DMS114 treated with DMSO at 0.1 percent for 48 hours (cell line): ENCODE data around the gene MROH7.

Experiments
- DNase-seq: peaks from one replicate; lab custom pipeline; 2025; ENCODE audit not compliant: unreplicated experiment; lab: John Stamatoyannopoulos, UW

MROH7 gene

GRCh38 chr1:54723985-54724384 is 82.4 kb downstream of the MROH7 start:
- no peak for DNase-seq

DNA sequence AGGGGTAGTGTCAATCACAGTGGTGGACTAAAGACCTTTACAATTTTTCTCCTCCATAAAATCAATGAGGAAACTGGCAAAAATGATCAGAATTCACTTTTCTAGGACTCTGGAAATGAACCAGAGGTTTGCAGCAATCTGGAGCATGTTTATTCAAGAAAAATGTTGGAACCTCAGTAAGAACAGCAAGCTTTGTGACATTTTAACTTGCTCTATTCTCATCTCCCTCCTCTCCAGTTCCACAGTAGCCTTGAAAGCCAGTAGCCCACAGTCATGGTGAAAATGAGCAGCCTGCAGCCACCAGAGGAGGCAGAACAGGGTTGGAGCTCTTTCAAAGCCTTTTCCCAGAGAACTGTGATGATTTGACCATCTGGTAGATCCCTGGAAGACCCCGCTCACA is 83.2 kb downstream of the MROH7 start:
- DNase-seq = no peak

DNA sequence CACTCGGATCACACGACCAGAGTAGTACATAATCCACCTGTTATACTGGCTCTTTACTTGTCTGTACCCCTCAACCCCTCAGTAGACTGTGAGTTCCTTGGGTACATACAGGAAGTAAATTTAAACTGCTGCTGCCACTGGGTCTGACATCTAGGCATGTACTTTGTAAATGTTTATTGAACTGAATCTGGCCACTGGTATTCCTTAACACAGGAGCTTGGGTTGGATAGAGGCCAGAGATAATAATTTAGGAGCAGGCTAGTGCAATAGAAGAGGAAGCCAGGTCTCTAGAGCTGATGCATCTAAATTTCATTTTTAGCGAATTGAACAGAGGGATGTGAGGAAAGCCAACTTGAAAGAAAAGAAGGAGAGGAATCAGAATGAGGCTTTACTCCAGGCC is 86.4 kb downstream of the MROH7 start:
- DNase-seq = no peak

- DNase-seq = no peak
These were observed 95.1 kb downstream of the MROH7 start for GRCh38 chr1:54736685-54737084.

DNA sequence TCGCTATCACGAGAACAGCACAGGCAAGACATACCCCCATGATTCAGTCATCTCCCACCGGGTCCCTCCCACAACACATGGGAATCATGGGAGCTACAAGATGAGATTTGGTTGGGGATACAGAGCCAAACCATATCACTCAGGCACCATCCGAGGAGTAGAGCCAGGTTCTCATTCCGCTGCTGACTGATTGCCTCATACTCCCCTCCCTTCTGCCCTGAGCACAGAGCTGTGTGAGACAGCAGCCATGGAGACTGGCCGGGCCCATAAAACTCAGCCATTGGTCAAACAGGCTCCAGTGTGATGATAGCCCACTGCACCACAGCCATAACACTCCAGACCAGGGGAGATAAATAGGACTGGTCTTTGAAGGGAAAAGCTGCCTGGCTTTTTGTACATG is 96.7 kb downstream of the MROH7 start:
- DNase-seq = no peak

DNA sequence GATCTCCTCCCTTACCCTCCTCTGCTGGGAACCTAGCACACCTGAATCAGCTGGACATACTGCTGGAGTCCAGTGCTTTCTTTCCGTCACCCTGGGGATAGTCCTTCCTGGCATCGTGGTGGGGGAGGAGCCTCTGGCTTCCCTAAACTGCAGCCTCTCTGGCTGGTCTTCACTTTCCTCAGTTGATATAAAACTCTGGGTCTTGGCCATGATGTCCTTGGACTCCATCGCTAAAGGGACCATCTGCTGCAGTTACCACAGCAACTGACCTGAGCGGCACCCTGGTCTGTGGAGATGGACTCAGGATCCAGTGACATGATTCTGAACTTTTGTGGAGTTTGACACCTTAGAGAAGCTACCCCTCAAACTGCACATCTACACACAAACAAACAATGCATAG is 99.9 kb downstream of the MROH7 start:
- DNase-seq = no peak

DNA sequence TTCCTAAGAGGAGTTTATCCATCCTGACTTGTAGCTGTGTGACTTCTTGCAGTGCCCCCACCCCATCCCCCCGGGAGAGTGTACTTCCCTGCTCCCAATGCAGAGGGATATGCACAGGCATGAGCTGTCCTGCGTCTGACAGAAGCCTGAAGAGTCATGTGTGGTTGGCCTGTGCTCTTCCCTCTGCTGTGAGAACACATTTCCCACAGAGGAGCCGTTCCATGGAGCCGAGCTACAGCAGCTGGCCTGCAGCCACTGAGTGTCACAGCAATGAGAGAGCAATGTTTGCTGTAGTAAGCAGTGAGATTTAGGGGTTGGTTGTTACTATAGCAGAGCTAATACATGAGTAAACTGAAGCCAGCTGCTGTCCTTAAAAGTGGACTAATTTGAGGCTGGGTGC is 100.7 kb downstream of the MROH7 start:
- DNase-seq = no peak

- DNase-seq = no peak
These were observed 102.0 kb downstream of the MROH7 start for GRCh38 chr1:54743416-54744226.

- no peak for DNase-seq
These were observed 103.1 kb downstream of the MROH7 start for GRCh38 chr1:54744696-54745095.

DNA sequence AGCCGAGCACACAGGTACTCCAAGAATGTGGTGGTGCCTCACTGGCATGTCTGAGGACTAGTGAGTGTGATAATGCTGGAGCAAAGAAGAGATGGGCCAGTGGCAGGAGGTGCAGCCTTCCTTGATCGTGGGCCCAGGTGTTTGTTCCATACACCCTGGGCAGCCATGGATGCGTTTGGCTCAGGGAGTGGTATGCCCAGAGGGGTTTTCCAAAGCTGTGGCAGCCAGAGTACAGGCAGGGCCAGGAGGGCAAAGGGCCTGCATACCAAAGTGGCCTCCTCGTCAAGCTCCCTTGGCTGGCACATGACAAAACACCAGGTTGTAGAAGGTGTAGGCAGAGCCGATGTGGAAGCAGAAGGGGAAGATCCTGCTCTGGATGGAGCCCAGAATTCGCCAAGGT is 103.7 kb downstream of the MROH7 start:
- DNase-seq = no peak

DNA sequence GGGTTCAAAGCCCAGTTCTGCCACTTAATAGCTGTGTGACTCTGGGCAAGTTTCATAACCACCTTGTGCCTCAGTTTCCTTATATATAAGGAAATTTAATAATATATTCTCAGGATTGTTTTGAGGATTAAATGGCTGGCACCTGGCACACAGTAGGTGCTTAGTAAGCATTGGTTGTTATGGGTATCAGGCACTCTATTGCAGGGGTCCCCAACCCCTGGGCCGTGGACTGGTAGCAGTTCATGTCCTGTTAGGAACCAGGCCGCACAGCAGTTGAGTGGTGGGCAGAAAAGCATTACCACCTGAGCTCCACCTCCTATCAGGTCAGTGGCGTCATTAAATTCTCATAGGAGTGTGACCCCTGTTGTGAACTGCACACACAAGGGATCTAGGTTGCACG is 104.3 kb downstream of the MROH7 start:
- no peak for DNase-seq

DNA sequence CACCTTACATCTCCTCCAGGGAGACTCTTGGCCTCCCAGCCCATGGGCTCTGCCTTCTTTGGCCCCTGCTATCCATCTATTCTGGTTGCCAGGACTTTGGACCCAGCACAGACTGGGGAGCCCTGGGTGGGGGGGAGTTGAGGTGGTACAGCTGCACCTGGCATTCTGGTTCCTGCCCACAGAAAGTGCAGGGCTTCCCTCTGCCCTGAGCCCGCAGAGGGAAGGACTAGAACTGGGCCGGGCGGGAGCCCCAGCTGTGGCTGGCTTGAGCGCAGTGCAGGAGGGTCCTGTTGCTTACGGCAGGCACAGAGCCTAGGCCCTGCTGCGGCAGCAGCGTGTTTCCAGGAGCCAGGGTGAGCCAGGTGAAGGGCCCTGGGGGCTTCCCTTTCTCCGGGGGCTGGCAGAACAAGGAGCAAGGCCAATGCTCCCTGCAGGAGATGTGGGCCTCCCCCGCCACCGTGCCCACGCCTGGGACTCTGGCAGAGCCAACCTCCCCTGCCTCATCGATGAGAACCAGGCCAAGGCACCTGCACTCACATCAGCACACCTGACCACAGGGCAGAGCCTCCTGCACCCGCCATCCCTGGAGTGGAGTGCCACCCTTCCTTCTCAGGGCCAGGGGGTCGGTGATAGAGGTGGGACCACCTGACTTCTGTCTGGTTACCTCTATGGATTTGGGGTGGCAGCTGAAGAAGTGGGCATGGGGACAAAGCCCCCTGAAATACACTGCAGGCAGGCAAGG is 106.7 kb downstream of the MROH7 start:
- DNase-seq = no peak

DNA sequence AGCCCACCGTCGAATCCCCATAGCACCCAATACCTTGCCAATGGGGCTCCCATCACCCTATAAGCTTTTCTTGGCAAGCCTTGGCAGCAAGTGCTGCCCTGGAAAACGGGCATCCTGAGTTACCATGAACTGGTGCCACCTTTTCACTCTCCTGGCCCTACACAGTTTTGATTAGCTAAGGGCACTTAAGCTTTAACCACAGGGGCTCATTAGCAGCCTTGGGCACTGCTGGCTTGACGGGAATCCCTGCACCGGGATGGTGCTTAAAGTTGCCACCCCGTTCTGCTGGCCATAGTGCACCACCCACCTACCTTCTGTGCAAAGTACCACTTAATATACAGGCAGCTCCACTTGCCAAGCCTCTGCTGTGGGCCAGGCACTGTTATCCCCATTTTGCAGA is 109.0 kb downstream of the MROH7 start:
- no peak for DNase-seq

DNA sequence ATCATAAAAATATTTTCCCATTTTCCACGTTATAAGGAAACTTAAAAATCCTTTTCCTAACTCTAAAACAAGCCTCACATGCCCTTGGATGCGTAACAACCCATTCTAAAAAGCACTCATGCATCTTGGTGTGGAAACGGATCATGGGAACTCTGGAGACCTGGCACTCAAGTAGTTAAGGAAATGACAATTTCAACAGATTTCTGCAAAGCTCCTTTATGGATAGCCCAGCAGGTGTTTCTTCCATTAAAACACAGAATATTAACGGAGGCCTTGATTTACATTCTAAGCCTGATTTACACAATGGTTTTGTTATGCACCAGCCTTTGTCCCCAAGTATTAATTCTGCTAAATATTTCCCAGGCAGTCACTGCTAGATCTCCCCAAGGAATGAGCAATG is 109.8 kb downstream of the MROH7 start:
- DNase-seq = no peak

- no peak for DNase-seq
These were observed 112.5 kb downstream of the MROH7 start for GRCh38 chr1:54754045-54754444.

DNA sequence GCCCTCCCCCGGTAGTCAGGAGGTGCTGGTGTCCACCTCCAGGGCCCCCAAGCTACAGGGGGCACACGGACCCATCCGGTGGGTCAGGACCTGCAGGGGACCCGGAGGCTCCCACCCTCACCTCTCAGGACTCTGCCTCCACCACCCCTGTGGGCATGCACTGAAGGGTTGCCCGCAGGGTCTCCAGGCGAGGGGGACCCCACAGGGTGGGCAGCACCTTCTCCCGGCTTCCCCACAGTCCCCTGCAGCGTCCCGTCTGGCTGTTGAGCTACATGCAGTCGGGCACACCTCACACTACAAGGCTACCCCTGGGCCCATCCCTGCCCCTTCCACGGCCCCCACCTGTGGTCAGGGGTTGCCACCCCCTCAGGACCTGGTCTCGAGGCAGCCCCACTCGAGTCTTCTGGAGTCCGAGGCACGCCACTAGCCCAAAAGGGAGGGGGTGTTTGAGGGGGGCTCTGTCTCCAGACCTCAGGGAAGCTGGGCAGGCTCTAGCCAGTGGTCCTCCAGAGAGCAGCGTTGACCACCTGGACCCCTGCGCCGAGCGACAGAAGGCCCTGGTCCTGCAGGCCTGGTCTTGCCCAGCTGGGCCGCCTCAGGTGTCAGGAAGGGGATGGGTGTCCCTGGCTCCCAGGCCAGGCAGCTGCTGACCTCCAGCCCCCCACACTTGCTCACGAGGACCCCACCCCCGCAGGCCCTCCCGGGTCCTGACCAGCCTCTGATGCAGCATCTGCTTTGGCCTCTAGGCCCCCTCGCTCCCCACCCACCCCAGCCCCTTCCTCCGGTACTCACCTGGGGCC is 113.1 kb downstream of the MROH7 start:
- no peak for DNase-seq

DNA sequence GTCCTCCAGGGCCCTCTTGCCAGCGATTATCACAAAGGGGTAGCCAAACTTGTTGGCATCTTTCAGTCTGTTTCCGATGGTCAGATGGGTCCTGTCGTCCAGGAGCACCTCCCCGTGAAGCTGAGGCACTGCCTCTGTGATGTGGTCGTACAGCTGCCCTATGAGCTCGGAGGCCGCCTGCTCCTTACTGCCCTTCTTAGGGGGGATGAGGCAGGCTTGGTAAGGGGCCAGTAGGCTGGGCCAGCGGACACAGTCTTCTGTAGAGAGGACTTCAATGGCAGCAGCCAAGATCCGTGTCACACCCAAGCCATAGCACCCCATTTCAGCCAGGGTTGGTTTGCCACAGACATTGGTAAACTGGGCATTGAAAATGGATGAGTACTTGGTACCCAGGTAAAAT is 116.2 kb downstream of the MROH7 start:
- no peak for DNase-seq

DNA sequence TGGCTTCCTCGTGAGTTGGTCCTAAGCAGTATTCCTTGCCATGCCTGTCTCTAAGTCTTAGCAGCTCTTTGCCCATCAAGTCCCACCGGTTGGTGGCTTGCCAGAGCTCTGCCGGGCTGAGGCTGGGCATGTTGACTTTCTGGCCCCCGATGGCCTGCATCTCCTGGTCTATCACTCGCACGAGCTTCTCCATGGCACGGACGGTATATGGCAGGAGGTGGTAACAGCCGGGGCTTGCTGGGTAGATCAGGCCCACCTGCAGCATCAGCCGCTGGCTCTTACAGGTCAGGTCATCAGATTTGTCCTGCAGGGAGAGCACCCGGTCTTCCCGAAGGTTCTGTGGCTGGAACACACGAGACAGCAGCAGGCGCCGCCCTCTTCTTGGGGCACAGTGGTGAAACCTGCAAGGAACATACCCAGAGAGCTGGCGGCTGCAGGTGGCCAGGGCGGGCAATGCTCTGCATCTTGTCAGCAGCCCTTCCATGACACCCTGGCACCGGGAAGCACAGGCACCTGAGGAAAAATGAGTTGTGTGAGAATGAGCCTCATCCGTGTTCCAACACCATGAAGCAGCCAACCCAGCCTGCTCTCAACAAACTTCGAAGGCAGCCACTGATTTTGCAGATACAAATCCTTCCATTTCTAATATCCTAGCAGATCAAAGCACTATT is 117.2 kb downstream of the MROH7 start:
- DNase-seq = no peak
